Heart left ventricle (tissue), 16 donors: ENCODE measurements around the gene PCAT6. TPM values are rescaled to one million over a fixed set of nuclear protein-coding genes. Genes with fewer than 3 reads are reported as not detected.

ENCODE experiments used
- ATAC-seq, 4 donors: fragments of 200-7000 bp; cut with Tn5 transposase; one replicate each; pipeline ENCODE4 v1.9.1; 2020 to 2022; ENCODE audit warnings: moderate library complexity in 4 of 4, mild to moderate bottlenecking in 3 of 4, moderate number of reproducible peaks in 1 of 4
- DNase-seq, 5 donors: peaks; one replicate each; pipeline ENCODE4 v3.0.0-alpha.2; 2020
- H3K27ac ChIP-seq, 12 donors: fragments of 200-600 bp; sonication (generic) in 4 of 12; one replicate each; pipeline versions ENCODE4 v1.5.0 to v1.8.0; 2016 to 2022; ENCODE audit warnings: mild to moderate bottlenecking in 2 of 12
- H3K27me3 ChIP-seq, 9 donors: fragments of 200-600 bp; sonication (generic) in 2 of 9; one replicate each; pipeline versions ENCODE4 v1.5.1 to v1.8.0; 2016 to 2022; ENCODE audit warnings: mild to moderate bottlenecking in 3 of 9
- H3K36me3 ChIP-seq, 9 donors: fragments of 200-600 bp; sonication (generic) in 2 of 9; one replicate each; pipeline versions ENCODE4 v1.5.0 to v1.8.0; 2018 to 2022; ENCODE audit warnings: mild to moderate bottlenecking in 2 of 9
- H3K4me1 ChIP-seq, 12 donors: fragments of 200-600 bp; sonication (generic) in 4 of 12; one replicate each; pipeline versions ENCODE4 v1.5.0 to v1.8.0; 2016 to 2022; ENCODE audit warnings: mild to moderate bottlenecking in 3 of 12
- H3K4me3 ChIP-seq, 12 donors: fragments of 200-600 bp; sonication (generic) in 4 of 12; one replicate each; pipeline versions ENCODE4 v1.5.0 to v1.8.0; 2017 to 2022; ENCODE audit warnings: mild to moderate bottlenecking in 9 of 12, moderate library complexity in 4 of 12
- H3K9me3 ChIP-seq, 12 donors: fragments of 200-600 bp; sonication (generic) in 4 of 12; one replicate each; pipeline versions ENCODE4 v1.5.0 to v1.8.0; 2016 to 2022; ENCODE audit warnings: mild to moderate bottlenecking in 1 of 12
- CTCF ChIP-seq, 12 donors: fragments of 200-600 bp; sonication (generic) in 4 of 12; IDR thresholded peaks; one replicate each; pipeline versions ENCODE4 v1.5.0 to v1.8.0; 2018 to 2022; ENCODE audit warnings: antibody characterized with exemption in 12 of 12, mild to moderate bottlenecking in 5 of 12
- POLR2A ChIP-seq, 2 donors: fragments of 450-650 bp; IDR thresholded peaks; one replicate each; pipeline ENCODE4 v1.6.1; 2017; ENCODE audit warnings: antibody characterized with exemption in 2 of 2, mild to moderate bottlenecking in 2 of 2, moderate library complexity in 2 of 2
- WGBS, 4 donors: extraction: QIAGEN DNeasy Blood & Tissue Kit in 2 of 4; methylation state at CpG; one replicate each; pipeline versions ENCODE4 v1.1.5 to v1.1.7; 2013 to 2018; 5-methylcytosine and 5-hydroxymethylcytosine counted together
- intact Hi-C, 10 donors: fragments of 100-400 bp; cut with DNase I; formaldehyde crosslinking; loops; one replicate each; pipeline versions ENCODE4 v1.11.1 to v1.14.2; 2022
- polyA plus RNA-seq, 2 donors: library from polyadenylated mRNA; stranded (reverse); fragments of 200-250 nt; gene quantifications; one replicate each; pipeline ENCODE4 v1.2.3, GENCODE V29; 2013
- total RNA-seq, 9 donors: library from RNA; depleted of rRNA in 2 of 9; stranded (reverse); fragments of >200 nt in 2 of 9; fragmentation: NEBNext Ultra II Directional in 3 of 9; extraction: Animal tissue kit (Norgen Biotek cat#: 25700) in 3 of 9; gene quantifications; one replicate each; pipeline versions ENCODE4 v1.1.0 to v1.2.4, GENCODE V29; 2016 to 2023
- donor health status: ischemic (EF 13 %, LVEDD 7.1; RV severe dilation, severe dysfunction).
- donor health status: healthy with polysubstance abuse.
- donor health status: DM: no; HTN: yes; CAD: no.
- donor health status: DM: no; HTN: no; CAD: no.
- donor health status: ischemic (EF 25% LVEDD 6.9; RV normal size, moderate dysfunction).
- donor health status: ischemic (EF 25% LVEDD 5.7; RV mildly dilated, moderate dysfunction).
- donor health status: healthy.
- donor health status: DM: yes; HTN: yes; CAD: no.
- donor health status: ischemic (EF 35%, LVEDD 5.7; RV mildly dilated, moderate dysfunction).
- donor health status: nonischemic (EF 11% LVEDD 7.7; RV severe dilation, severe dysfunction).
- donor health status: DM: yes; HTN: yes; CAD: no.
- donor health status: PGD.
- donor health status: ischemic (EF 29% LVEDD 5.4; RV normal size, mild dysfunction).
- donor health status: nonischemic (EF 23%, LVEDD 6.1; RV moderate dilation, normal function).

Gene PCAT6
- total and polyA plus RNA-seq, 11 donors: 0.39 to 2.5 (median 1.0) TPM; not detected in 1

DNA sequence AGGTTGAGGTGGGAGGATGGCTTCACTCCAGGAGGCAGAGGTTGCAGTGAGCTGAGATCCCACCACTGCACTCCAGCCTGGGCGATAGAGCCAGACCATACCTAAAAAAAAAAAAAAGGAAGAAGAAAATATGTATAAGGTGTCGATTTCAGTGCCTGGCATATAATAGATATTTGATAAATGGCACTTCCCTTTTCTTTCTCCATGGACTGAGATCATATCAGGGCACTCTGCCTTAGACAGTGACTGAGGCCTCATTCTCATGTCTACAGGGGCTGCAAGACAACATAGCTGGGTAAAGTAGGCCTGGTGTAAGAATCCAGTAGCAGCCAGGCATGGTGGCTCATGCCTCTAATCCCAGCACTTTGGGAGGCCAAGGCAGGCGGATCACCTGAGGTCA is 21.2 kb downstream of the PCAT6 start:
- DNase-seq: no peak
- TF ChIP-seq POLR2A (IDR thresholded peaks at IDR 0.05): no peak
- TF ChIP-seq CTCF (IDR thresholded peaks at IDR 0.05): no peak
- H3K4me1 ChIP-seq: peaks cover 0 to 15% (median 0%) of the 10 kb centered on the region in 12 donors
- intact Hi-C loops: no loop called here
- H3K9me3 ChIP-seq: no peaks in the 10 kb centered on the region
- no peaks in the 10 kb centered on the region for H3K36me3 ChIP-seq
- WGBS, 4 donors: 64 to 91% (median 83%) methylated on average over 3 of the region's 3 CpGs
- ATAC-seq: no peak
- no peak overlapping the region for H3K27ac ChIP-seq
- H3K27me3 ChIP-seq: no peaks in the 10 kb centered on the region
- H3K4me3 ChIP-seq: no peak overlapping the region

GRCh38 chr1:202834771-202835547 is 24.2 kb downstream of the PCAT6 start:
- Histone ChIP-seq H3K27me3 (peaks cover 0 to 3% (median 0%) of the 10 kb centered on the region in 9 donors), H3K9me3 (no peaks in the 10 kb centered on the region), H3K4me3 (no peak overlapping the region), H3K4me1 (peaks cover 0 to 19% (median 0%) of the 10 kb centered on the region in 12 donors), H3K27ac (no peak overlapping the region), H3K36me3 (no peaks in the 10 kb centered on the region)
- WGBS, 4 donors: 79 to 85% (median 81%) methylated on average over 10 of the region's 10 CpGs
- TF ChIP-seq CTCF (IDR thresholded peaks at IDR 0.05): no peak
- no peak for DNase-seq
- ATAC-seq: no peak
- intact Hi-C loops: no loop called here

GRCh38 chr1:202835548-202836072 is 24.9 kb downstream of the PCAT6 start:
- intact Hi-C loops: no loop called here
- TF ChIP-seq POLR2A (IDR thresholded peaks at IDR 0.05) (no peak), CTCF (IDR thresholded peaks at IDR 0.05) (no peak)
- no peak for ATAC-seq
- no peak for DNase-seq
- WGBS, 4 donors: 29 to 47% (median 41%) methylated on average over 3 of the region's 3 CpGs
- H3K9me3 ChIP-seq: no peaks in the 10 kb centered on the region
- H3K27ac ChIP-seq: no peak overlapping the region
- no peak overlapping the region for H3K4me3 ChIP-seq
- peaks cover 0 to 19% (median 0%) of the 10 kb centered on the region in 12 donors for H3K4me1 ChIP-seq
- H3K27me3 ChIP-seq: peaks cover 0 to 3% (median 0%) of the 10 kb centered on the region in 9 donors
- H3K36me3 ChIP-seq: no peaks in the 10 kb centered on the region

GRCh38 chr1:202836623-202837403 is 26.1 kb downstream of the PCAT6 start:
- no peak overlapping the region for H3K4me3 ChIP-seq
- no peaks in the 10 kb centered on the region for H3K36me3 ChIP-seq
- DNase-seq (no peak), ATAC-seq (no peak)
- peaks cover 0 to 3% (median 0%) of the 10 kb centered on the region in 9 donors for H3K27me3 ChIP-seq
- intact Hi-C loops: no loop called here
- no peak overlapping the region for H3K27ac ChIP-seq
- peaks cover 0 to 19% (median 0%) of the 10 kb centered on the region in 12 donors for H3K4me1 ChIP-seq
- TF ChIP-seq CTCF (IDR thresholded peaks at IDR 0.05): no peak
- no peak for TF ChIP-seq POLR2A (IDR thresholded peaks at IDR 0.05)
- no peaks in the 10 kb centered on the region for H3K9me3 ChIP-seq
- 69 to 80% (median 74%) methylated on average over 5 of the region's 5 CpGs for WGBS, 4 donors
